Naive B cell (primary cell): ENCODE measurements around the gene BASP1. TPM values are rescaled to one million over a fixed set of nuclear protein-coding genes. Genes with fewer than 3 reads are reported as not detected.

Experiments
- ATAC-seq, 2 donors: fragments of 150-1000 bp; cut with Tn5 transposase; 2 replicates each; pipeline ENCODE4 v1.10.0; 2021; ENCODE audit warnings: low read depth in 2 of 2, mild to moderate bottlenecking in 2 of 2, moderate library complexity in 2 of 2
- DNase-seq: peaks from one replicate; pipeline ENCODE4 v3.0.0; 2022
- H3K27ac Mint-ChIP-seq, 6 donors: one replicate each; pipeline ENCODE4 v1.8.0; 2020 to 2022; ENCODE audit warnings: mild to moderate bottlenecking in 6 of 6, mixed read lengths in 6 of 6, moderate library complexity in 5 of 6, inconsistent platforms in 2 of 6
- H3K27me3 Mint-ChIP-seq, 3 donors: one replicate each; pipeline ENCODE4 v1.8.0; 2021 to 2022; ENCODE audit warnings: mixed read lengths in 3 of 3, mild to moderate bottlenecking in 1 of 3
- H3K36me3 Mint-ChIP-seq, 2 donors: one replicate each; pipeline ENCODE4 v1.8.0; 2020 to 2022; ENCODE audit warnings: mixed read lengths in 2 of 2, inconsistent platforms in 1 of 2, mild to moderate bottlenecking in 1 of 2
- H3K4me1 Mint-ChIP-seq, 3 donors: one replicate each; pipeline ENCODE4 v1.8.0; 2020 to 2022; ENCODE audit warnings: mixed read lengths in 3 of 3, inconsistent platforms in 1 of 3, mild to moderate bottlenecking in 1 of 3, moderate library complexity in 1 of 3
- H3K4me3 Mint-ChIP-seq, 8 donors: one replicate each; pipeline ENCODE4 v1.8.0; 2020 to 2022; ENCODE audit warnings: mild to moderate bottlenecking in 8 of 8, mixed read lengths in 8 of 8, moderate library complexity in 8 of 8, inconsistent platforms in 2 of 8
- H3K9me3 Mint-ChIP-seq, 7 donors: one replicate each; pipeline ENCODE4 v1.8.0; 2020 to 2022; ENCODE audit warnings: mixed read lengths in 7 of 7, mild to moderate bottlenecking in 5 of 7, inconsistent platforms in 2 of 7, moderate library complexity in 1 of 7
- polyA plus RNA-seq, 6 donors: library from polyadenylated mRNA; unstranded; fragments of 300-500 nt; fragmentation: Illumina TruSeq; gene quantifications; one replicate each; pipeline ENCODE4 v1.2.3, GENCODE V29; 2021; ENCODE audit warnings: low read depth in 6 of 6

The BASP1 gene
- polyA plus RNA-seq, 6 donors from 2014 or later, result 64.4 to 149 (median 82.2) TPM

GRCh38 chr5:17219992-17220391, 2.6 kb downstream of the BASP1 start:
- Mint-ChIP-seq H3K4me3 (peak overlapping the region in 7 of 8 donors; percentile 85 to 99 (median 95)), H3K9me3 (no peaks in the 10 kb centered on the region), H3K4me1 (peaks cover 62 to 79% (median 72%) of the 10 kb centered on the region in 3 donors)

DNA sequence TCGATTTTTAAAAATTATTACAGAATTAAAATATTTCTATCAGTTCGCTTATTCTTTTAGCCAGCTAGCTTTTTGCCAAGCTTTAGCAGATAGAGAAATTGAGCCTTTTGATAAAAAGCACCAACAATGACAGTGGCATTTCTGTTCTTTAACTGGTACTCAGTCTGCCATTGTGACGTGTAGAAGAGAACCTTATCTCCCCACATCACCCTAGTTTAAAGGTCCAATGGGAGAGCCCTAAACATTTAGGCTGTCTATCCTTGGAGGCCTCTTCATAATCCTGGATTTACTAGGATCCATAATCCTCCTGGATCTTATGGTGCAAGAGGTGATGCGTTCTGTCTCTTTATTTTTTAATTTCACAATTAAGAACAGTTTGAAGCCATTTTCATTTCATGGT, 3.0 kb downstream of the BASP1 start:
- H3K27ac Mint-ChIP-seq, result peak overlapping the region in 1 of 6 donors; percentile 97
- H3K4me1 Mint-ChIP-seq, result peaks cover 67 to 79% (median 77%) of the 10 kb centered on the region in 3 donors
- no peak for ATAC-seq
- H3K27me3 Mint-ChIP-seq, result no peaks in the 10 kb centered on the region
- H3K4me3 Mint-ChIP-seq, result peak overlapping the region in 2 of 8 donors; percentile 85 to 99
- no peaks in the 10 kb centered on the region for H3K9me3 Mint-ChIP-seq
- H3K36me3 Mint-ChIP-seq, result peaks cover 0 to 7% of the 10 kb centered on the region in 2 donors
- DNase-seq, result no peak

More at GRCh38 chr5:17219992-17220391, 2.6 kb downstream of the BASP1 start:
- ATAC-seq, result no peak
- Mint-ChIP-seq H3K27ac (peak overlapping the region in 2 of 6 donors; percentile 31 to 97), H3K27me3 (no peaks in the 10 kb centered on the region), H3K36me3 (peaks cover 0 to 7% of the 10 kb centered on the region in 2 donors)
- DNase-seq, result no peak

GRCh38 chr5:17221843-17222636, 4.6 kb downstream of the BASP1 start:
- peaks cover 62 to 82% (median 70%) of the 10 kb centered on the region in 3 donors for H3K4me1 Mint-ChIP-seq
- H3K4me3 Mint-ChIP-seq, result peak overlapping the region in 3 of 8 donors; percentile 39 to 63 (median 45)
- H3K27ac Mint-ChIP-seq, result peak overlapping the region in 5 of 6 donors; percentile 32 to 85 (median 39)

DNA sequence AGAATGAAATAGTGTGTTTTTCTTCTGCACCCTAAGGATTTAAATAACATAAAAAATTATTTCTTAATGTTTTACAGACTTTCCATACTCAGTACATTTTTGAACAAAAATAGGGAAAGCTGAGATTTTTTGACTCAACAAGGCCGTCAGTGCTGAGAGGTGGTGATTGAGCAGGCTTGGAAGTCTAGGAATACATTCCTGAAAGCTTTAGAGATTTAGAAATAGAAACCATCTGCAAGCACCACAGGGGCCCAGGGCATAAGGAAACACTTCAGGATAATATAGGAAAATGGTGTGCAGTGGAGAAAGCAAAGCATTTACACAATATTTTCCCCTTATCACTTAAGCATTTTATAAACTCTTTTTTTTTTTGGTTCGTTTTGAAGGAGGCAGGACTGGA, 5.2 kb downstream of the BASP1 start:
- Mint-ChIP-seq H3K27me3 (no peaks in the 10 kb centered on the region), H3K4me1 (peaks cover 62 to 87% (median 69%) of the 10 kb centered on the region in 3 donors), H3K9me3 (no peaks in the 10 kb centered on the region), H3K4me3 (peak overlapping the region in 4 of 8 donors; percentile 20 to 79 (median 43)), H3K36me3 (no peaks in the 10 kb centered on the region), H3K27ac (peak overlapping the region in 3 of 6 donors; percentile 38 to 85 (median 47))
- no peak for DNase-seq
- ATAC-seq, result no peak

More at GRCh38 chr5:17221843-17222636, 4.6 kb downstream of the BASP1 start:
- Mint-ChIP-seq H3K27me3 (no peaks in the 10 kb centered on the region), H3K36me3 (peaks cover 0 to under 1% of the 10 kb centered on the region in 2 donors), H3K9me3 (no peaks in the 10 kb centered on the region)
- DNase-seq (no peak), ATAC-seq (peak in 1 of 2 donors; percentile 7)

- peaks cover 71 to 96% (median 78%) of the 10 kb centered on the region in 3 donors for H3K4me1 Mint-ChIP-seq
- peak overlapping the region in 4 of 6 donors; percentile 5 to 85 (median 52) for H3K27ac Mint-ChIP-seq
- no peaks in the 10 kb centered on the region for H3K9me3 Mint-ChIP-seq
- peak overlapping the region in 6 of 8 donors; percentile 13 to 79 (median 39) for H3K4me3 Mint-ChIP-seq
- H3K27me3 Mint-ChIP-seq, result no peaks in the 10 kb centered on the region
- DNase-seq, result no peak
- peak in 1 of 2 donors; percentile 36 for ATAC-seq
- peaks cover 0 to 3% of the 10 kb centered on the region in 2 donors for H3K36me3 Mint-ChIP-seq
Measured at GRCh38 chr5:17223367-17224185, 6.1 kb downstream of the BASP1 start.

DNA sequence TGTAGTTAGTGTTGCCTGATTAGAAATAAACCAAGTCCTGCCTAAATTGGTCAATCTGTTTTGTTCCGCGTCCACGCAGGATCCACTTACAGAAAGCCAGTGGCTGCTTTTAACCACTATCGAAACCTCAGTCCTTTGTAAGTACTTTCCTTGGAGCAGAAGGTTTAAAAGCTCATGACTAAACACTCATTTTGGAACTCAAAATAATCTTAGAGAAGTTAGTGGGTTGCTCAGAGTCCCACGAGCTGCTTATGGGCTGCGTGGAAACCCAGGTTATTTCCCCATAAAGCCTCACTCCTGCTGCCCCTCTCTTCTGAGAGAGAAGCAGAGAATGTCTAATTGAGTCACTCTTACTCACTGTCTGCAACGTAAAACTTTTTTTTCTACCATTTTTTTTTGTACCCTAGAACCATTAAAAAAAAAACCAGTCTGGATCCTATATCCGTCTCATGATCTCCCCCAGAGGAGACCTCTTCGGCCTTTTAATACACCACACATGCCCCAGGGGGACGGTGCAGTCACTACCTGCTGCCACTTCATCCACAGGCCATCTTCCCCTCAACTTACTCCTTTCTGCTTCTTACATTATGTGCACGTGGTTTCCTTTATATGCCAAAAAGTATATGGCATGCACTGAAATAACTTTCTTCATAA, 7.6 kb downstream of the BASP1 start:
- H3K4me3 Mint-ChIP-seq, result peak overlapping the region in 5 of 8 donors; percentile 5 to 65 (median 34)
- peaks cover 3 to 6% of the 10 kb centered on the region in 2 donors for H3K36me3 Mint-ChIP-seq
- peaks cover 67 to 96% (median 78%) of the 10 kb centered on the region in 3 donors for H3K4me1 Mint-ChIP-seq
- H3K9me3 Mint-ChIP-seq, result no peaks in the 10 kb centered on the region
- no peaks in the 10 kb centered on the region for H3K27me3 Mint-ChIP-seq
- ATAC-seq (peak; percentile 70 to 71), DNase-seq (no peak)
- peak overlapping the region; percentile 39 to 85 (median 64) for H3K27ac Mint-ChIP-seq

DNA sequence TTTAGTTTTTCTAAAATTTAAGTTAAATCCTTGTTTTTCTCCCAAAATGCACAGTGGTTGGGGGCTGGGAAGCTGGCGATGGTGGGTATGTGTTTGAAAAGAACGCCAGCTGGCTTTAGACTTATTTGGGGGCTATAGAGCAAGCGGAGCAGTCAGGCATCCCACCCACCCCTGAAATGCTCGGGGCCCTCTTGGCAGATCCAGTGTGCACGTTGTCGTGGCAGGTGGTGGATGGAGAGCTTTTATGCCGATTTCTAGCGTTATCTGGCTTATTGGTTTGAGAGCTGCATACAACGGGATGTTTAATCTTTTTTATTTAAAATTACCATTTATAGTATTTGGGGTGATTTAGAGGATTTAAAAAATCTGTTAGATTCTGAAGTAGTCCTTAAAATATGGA, 8.1 kb downstream of the BASP1 start:
- Mint-ChIP-seq H3K27ac (peak overlapping the region in 3 of 6 donors; percentile 53 to 85 (median 71)), H3K4me1 (peaks cover 69 to 95% (median 79%) of the 10 kb centered on the region in 3 donors), H3K4me3 (peak overlapping the region in 1 of 8 donors; percentile 59), H3K36me3 (peaks cover 6 to 7% of the 10 kb centered on the region in 2 donors), H3K27me3 (no peaks in the 10 kb centered on the region), H3K9me3 (no peaks in the 10 kb centered on the region)
- no peak for ATAC-seq
- no peak for DNase-seq

GRCh38 chr5:17227868-17228267, 10.4 kb downstream of the BASP1 start:
- DNase-seq, result no peak
- no peaks in the 10 kb centered on the region for H3K9me3 Mint-ChIP-seq
- peak overlapping the region in 2 of 8 donors; percentile 21 to 32 for H3K4me3 Mint-ChIP-seq
- H3K36me3 Mint-ChIP-seq, result peaks cover 6 to 13% of the 10 kb centered on the region in 2 donors
- H3K27ac Mint-ChIP-seq, result peak overlapping the region; percentile 28 to 90 (median 66)
- H3K27me3 Mint-ChIP-seq, result no peaks in the 10 kb centered on the region
- H3K4me1 Mint-ChIP-seq, result peaks cover 72 to 95% (median 76%) of the 10 kb centered on the region in 3 donors
- ATAC-seq, result no peak

DNA sequence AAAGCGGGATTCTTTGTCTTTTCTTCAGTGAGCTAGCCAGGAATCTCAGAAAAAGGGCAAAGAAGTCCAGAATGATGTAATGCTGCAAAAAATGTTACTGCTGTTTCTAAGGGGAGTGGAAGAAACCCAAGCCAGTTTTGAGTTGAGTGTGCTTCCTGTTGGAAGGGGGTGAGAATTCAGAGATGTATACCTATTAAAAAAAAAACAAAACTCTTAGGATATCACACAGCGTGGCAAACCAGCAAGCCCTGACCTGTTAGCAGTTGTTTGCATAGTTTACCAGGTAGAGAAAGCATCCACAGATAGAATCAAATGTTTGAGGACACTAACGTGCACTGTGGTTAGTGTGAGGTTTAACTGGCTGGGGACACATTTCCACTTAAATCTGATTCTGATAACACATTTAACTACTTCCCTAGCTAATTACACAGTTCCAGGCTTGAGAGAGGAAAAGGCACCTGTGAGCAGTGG, 11.4 kb downstream of the BASP1 start:
- ATAC-seq, result peak in 1 of 2 donors; percentile 13

DNA sequence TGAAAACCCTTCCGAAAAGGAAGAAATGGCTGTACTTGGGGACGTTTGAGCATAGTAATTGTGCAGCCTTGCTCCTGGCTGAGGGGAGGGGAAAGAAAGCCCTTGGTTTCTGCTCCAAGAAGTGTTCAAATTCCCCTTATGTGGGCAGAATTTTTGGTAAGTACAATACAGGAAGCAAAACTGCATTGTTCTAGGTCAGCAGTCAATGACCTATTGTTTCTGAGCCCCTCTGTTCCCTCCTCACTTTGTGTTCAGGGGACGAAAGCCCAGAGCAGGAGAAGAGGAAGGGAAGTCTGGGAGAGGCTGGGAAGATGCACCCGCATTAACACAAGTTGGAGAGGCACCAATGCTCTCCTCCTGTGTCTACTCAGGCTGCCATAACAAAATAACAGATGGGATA, 11.9 kb downstream of the BASP1 start:
- peak overlapping the region; percentile 9 to 90 (median 36) for H3K27ac Mint-ChIP-seq
- no peaks in the 10 kb centered on the region for H3K9me3 Mint-ChIP-seq
- peaks cover 6 to 13% of the 10 kb centered on the region in 2 donors for H3K36me3 Mint-ChIP-seq
- ATAC-seq (peak; percentile 47 to 65), DNase-seq (no peak)
- H3K4me3 Mint-ChIP-seq, result peak overlapping the region in 5 of 8 donors; percentile 12 to 77 (median 23)
- H3K27me3 Mint-ChIP-seq, result no peaks in the 10 kb centered on the region
- H3K4me1 Mint-ChIP-seq, result peaks cover 64 to 93% (median 74%) of the 10 kb centered on the region in 3 donors

More for the DNA sequence above, 11.4 kb downstream of the BASP1 start:
- Mint-ChIP-seq H3K9me3 (no peaks in the 10 kb centered on the region), H3K4me3 (peak overlapping the region in 6 of 8 donors; percentile 12 to 77 (median 20)), H3K27ac (peak overlapping the region; percentile 3 to 90 (median 36)), H3K36me3 (peaks cover 6 to 13% of the 10 kb centered on the region in 2 donors), H3K4me1 (peaks cover 68 to 95% (median 76%) of the 10 kb centered on the region in 3 donors), H3K27me3 (no peaks in the 10 kb centered on the region)
- DNase-seq, result no peak

DNA sequence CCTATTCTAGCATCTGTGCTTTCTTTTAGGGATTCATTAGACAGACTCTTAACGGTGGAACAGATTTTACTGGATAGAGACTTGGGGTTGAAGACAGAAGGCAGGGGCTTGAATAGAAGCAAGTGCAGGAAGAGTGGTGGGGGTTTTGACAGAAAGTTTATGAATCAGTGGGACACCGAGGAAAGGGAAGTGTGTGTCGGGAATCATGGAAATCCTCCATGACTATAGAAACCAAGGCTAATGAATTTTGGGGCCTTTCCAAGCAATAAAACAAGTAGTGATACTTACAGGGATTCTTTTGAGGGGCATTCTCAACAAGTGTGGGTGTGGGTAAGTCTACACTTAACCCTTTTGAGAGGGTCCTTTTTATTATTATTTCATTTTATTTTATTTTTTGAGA, 12.8 kb downstream of the BASP1 start:
- H3K4me1 Mint-ChIP-seq, result peaks cover 63 to 93% (median 74%) of the 10 kb centered on the region in 3 donors
- H3K9me3 Mint-ChIP-seq, result no peaks in the 10 kb centered on the region
- H3K27me3 Mint-ChIP-seq, result no peaks in the 10 kb centered on the region
- no peak overlapping the region for H3K4me3 Mint-ChIP-seq
- DNase-seq, result no peak
- no peak for ATAC-seq
- peaks cover 6 to 13% of the 10 kb centered on the region in 2 donors for H3K36me3 Mint-ChIP-seq
- H3K27ac Mint-ChIP-seq, result peak overlapping the region in 4 of 6 donors; percentile 5 to 84 (median 14)

GRCh38 chr5:17230808-17231525, 13.5 kb downstream of the BASP1 start:
- Mint-ChIP-seq H3K27ac (peak overlapping the region in 5 of 6 donors; percentile 12 to 90 (median 51)), H3K4me3 (peak overlapping the region in 2 of 8 donors; percentile 8 to 35), H3K4me1 (peaks cover 67 to 93% (median 78%) of the 10 kb centered on the region in 3 donors), H3K9me3 (no peaks in the 10 kb centered on the region), H3K36me3 (peaks cover 6 to 13% of the 10 kb centered on the region in 2 donors), H3K27me3 (no peaks in the 10 kb centered on the region)
- DNase-seq, result no peak
- no peak for ATAC-seq
